Liver (tissue), 9 donors: Measurements from ENCODE around the gene NHS. TPM values are rescaled to one million over a fixed set of nuclear protein-coding genes. Genes with fewer than 3 reads are reported as not detected.

Source experiments
- DNase-seq: peaks from one replicate; pipeline ENCODE4 v3.0.0-alpha.2; 2017; ENCODE audit warnings: low spot score
- H3K27ac ChIP-seq, 2 donors: one replicate each; pipeline ENCODE4 v1.7.0; 2013; ENCODE audit warnings: inconsistent platforms in 2 of 2, low read length in 2 of 2, control low read depth in 1 of 2, low read depth in 1 of 2, mild to moderate bottlenecking in 1 of 2
- H3K27me3 ChIP-seq, 4 donors: one replicate each; pipeline versions ENCODE4 v1.6.1 to v1.7.0; 2013; ENCODE audit warnings: low read length in 3 of 4, inconsistent platforms in 1 of 4, mild to moderate bottlenecking in 1 of 4, moderate library complexity in 1 of 4; ENCODE audit not compliant: control insufficient read depth in 4 of 4, insufficient read depth in 4 of 4
- H3K36me3 ChIP-seq, 4 donors: one replicate each; pipeline versions ENCODE4 v1.6.1 to v1.7.0; 2013; ENCODE audit warnings: low read length in 3 of 4, mild to moderate bottlenecking in 3 of 4, low read depth in 1 of 4, moderate library complexity in 1 of 4; ENCODE audit not compliant: control insufficient read depth in 4 of 4, insufficient read depth in 3 of 4
- H3K4me1 ChIP-seq, 4 donors: one replicate each; pipeline versions ENCODE4 v1.6.1 to v1.7.0; 2013; ENCODE audit warnings: low read length in 3 of 4, mild to moderate bottlenecking in 3 of 4, moderate library complexity in 1 of 4; ENCODE audit not compliant: control insufficient read depth in 4 of 4, insufficient read depth in 4 of 4
- H3K4me3 ChIP-seq, 3 donors: one replicate each; pipeline versions ENCODE4 v1.6.1 to v1.7.0; 2013; ENCODE audit warnings: low read length in 3 of 3, control low read depth in 1 of 3, low read depth in 1 of 3, mild to moderate bottlenecking in 1 of 3
- H3K9ac ChIP-seq, 2 donors: one replicate each; pipeline ENCODE4 v1.7.0; 2013; ENCODE audit warnings: low read length in 2 of 2, mild to moderate bottlenecking in 2 of 2, moderate library complexity in 2 of 2, control low read depth in 1 of 2, low read depth in 1 of 2
- H3K9me3 ChIP-seq, 4 donors: one replicate each; pipeline versions ENCODE4 v1.6.1 to v1.7.0; 2013; ENCODE audit warnings: low read length in 3 of 4; ENCODE audit not compliant: control insufficient read depth in 4 of 4
- FOXA1 ChIP-seq: IDR thresholded peaks from 2 replicates; pipeline ENCODE4 v1.6.1; 2016; ENCODE audit warnings: antibody characterized with exemption
- FOXA2 ChIP-seq: IDR thresholded peaks from 2 replicates; pipeline ENCODE4 v1.6.1; 2016; ENCODE audit warnings: antibody characterized with exemption
- GABPA ChIP-seq, 2 donors: IDR thresholded peaks in 1 of 2; conservative IDR thresholded peaks in 1 of 2; 2 replicates each; pipeline ENCODE4 v1.6.1; 2016; ENCODE audit warnings: antibody characterized with exemption in 2 of 2, mild to moderate bottlenecking in 1 of 2, moderate library complexity in 1 of 2
- HNF4A ChIP-seq, 2 donors: conservative IDR thresholded peaks; 2 replicates each; pipeline ENCODE4 v1.6.1; 2016; ENCODE audit warnings: antibody characterized with exemption in 2 of 2, mild to moderate bottlenecking in 2 of 2
- HNF4G ChIP-seq: IDR thresholded peaks from 2 replicates; pipeline ENCODE4 v1.6.1; 2016; ENCODE audit warnings: antibody characterized with exemption
- JUND ChIP-seq, 2 donors: IDR thresholded peaks; 2 replicates each; pipeline ENCODE4 v1.6.1; 2016; ENCODE audit warnings: antibody characterized with exemption in 2 of 2
- NR2F2 ChIP-seq: IDR thresholded peaks from 2 replicates; pipeline ENCODE4 v1.6.1; 2016; ENCODE audit warnings: antibody characterized with exemption
- RAD21 ChIP-seq, 2 donors: IDR thresholded peaks; 2 replicates each; pipeline ENCODE4 v1.6.1; 2016; ENCODE audit warnings: antibody characterized with exemption in 2 of 2, mild to moderate bottlenecking in 2 of 2
- RXRA ChIP-seq, 2 donors: IDR thresholded peaks; 2 replicates each; pipeline ENCODE4 v1.6.1; 2017 to 2018; ENCODE audit warnings: antibody characterized with exemption in 2 of 2, mild to moderate bottlenecking in 1 of 2
- SP1 ChIP-seq: IDR thresholded peaks from 2 replicates; pipeline ENCODE4 v1.6.1; 2018; ENCODE audit warnings: antibody characterized with exemption, mild to moderate bottlenecking
- WGBS: extraction: QIAGEN DNeasy Blood & Tissue Kit; methylation state at CpG from one replicate; pipeline ENCODE4 v1.1.7; 2013; 5-methylcytosine and 5-hydroxymethylcytosine counted together
- polyA plus RNA-seq, 2 donors: library from polyadenylated mRNA; stranded (reverse) in 1 of 2; unstranded in 1 of 2; fragments of 200-250 nt in 1 of 2; fragments of >200 nt in 1 of 2; fragmentation: Nextera tagmentation in 1 of 2; extraction: Ambion mirVana in 1 of 2; gene quantifications; one replicate each; pipeline versions ENCODE4 v1.2.1 to v1.2.3, GENCODE V29; 2013 to 2015
- total RNA-seq, 2 donors: library from RNA; depleted of rRNA; stranded (reverse); fragments of >200 nt; gene quantifications; one replicate each; pipeline ENCODE4 v1.2.3, GENCODE V29; 2014
- TF ChIP-seq, protein P1 (sequence below): IDR thresholded peaks from 2 replicates; pipeline ENCODE4 v1.6.1; 2016; ENCODE audit warnings: antibody characterized with exemption
- TF ChIP-seq, protein P2 (sequence below): IDR thresholded peaks from 2 replicates; pipeline ENCODE4 v1.6.1; 2016; ENCODE audit warnings: antibody characterized with exemption
- TF ChIP-seq, protein P3 (sequence below): fragments of 150-350 bp; IDR thresholded peaks from 2 replicates; pipeline ENCODE4 v1.5.1; 2017; ENCODE audit warnings: improper control_type of control experiment, low read depth, low read length; ENCODE audit not compliant: missing input control
- TF ChIP-seq, protein P4 (sequence below): IDR thresholded peaks from 2 replicates; pipeline ENCODE4 v1.6.1; 2016; ENCODE audit warnings: antibody characterized with exemption, mild to moderate bottlenecking
- donor health status: healthy.
- donor health status: healthy.
- donor health status: healthy.
- donor health status: healthy.
- donor health status: healthy.

Gene NHS
- total and polyA plus RNA-seq, 4 donors: 0.03 to 0.17 (median 0.10) TPM

DNA sequence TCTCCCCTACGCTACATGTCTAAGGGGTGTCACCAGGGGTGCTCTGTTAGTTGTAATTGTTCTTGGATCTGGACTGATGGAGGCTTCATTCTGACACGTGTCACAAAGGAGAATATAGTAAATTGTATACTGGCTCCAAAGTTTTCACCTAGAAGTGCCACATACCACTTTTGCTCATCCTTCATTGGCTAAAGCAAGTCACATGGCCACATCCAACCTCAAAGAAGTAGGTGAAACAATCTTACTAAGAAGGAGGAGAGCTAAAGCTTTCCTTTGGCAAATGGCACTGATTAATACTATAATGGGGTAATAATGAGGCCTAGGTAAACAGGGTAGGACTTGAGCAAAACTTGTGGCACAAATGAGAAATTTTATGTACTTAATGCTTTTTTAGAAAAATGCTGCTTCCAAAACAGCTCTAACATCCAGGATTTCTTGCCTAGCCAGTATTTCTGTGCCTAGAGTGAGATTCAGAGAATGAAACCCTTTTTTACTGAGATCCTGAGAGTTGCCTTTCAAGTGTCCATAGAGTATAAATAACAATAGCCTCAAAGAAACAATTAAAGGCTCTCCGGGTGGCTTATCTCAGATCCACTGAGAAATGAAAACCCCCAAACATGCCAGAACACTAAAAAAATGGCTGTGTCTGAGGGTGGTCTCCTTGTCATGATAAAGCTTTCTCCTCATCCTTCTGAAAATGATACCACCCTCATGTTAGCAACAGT, 34.7 kb downstream of the NHS start (continued):
- no peak for TF ChIP-seq RXRA (IDR thresholded peaks at IDR 0.05)
- no peak for TF ChIP-seq JUND (IDR thresholded peaks at IDR 0.05)
- TF ChIP-seq, protein P1, sequence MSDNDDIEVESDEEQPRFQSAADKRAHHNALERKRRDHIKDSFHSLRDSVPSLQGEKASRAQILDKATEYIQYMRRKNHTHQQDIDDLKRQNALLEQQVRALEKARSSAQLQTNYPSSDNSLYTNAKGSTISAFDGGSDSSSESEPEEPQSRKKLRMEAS: no peak
- no peak for TF ChIP-seq NR2F2
- TF ChIP-seq HNF4A (conservative IDR thresholded peaks at IDR 0.05): no peak

DNA sequence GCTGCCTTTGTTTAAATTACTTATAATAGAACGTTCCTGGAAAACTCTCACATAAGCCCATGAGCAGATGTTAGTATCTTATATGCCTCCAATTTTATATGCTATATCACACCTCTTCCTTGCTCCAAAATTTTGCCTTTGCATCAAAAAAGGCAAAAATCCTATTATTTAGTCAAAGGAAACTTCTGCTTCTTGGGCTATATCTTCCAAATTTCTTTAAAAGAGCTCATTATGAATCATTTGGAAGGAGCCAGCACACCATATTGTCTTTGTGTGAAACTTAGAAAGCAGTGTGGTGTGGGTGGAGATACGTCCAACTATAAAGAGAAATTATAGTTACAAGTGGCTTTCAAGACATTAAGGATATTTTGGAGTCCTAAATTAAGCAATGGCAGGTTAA, 35.7 kb downstream of the NHS start:
- 71% methylated on average over 2 of the region's 2 CpGs for WGBS
- no peaks in the 10 kb centered on the region for H3K27me3 ChIP-seq
- H3K27ac ChIP-seq: no peak overlapping the region
- DNase-seq: no peak
- H3K36me3 ChIP-seq: no peaks in the 10 kb centered on the region
- no peaks in the 10 kb centered on the region for H3K9me3 ChIP-seq
- TF ChIP-seq FOXA2 (no peak), NR2F2 (no peak), HNF4G (no peak), HNF4A (conservative IDR thresholded peaks at IDR 0.05) (no peak), GABPA (IDR thresholded peaks at IDR 0.05 in 1 of 2, conservative IDR thresholded peaks at IDR 0.05 in 1 of 2) (no peak)
- no peak overlapping the region for H3K4me3 ChIP-seq
- no peaks in the 10 kb centered on the region for H3K4me1 ChIP-seq
- no peak overlapping the region for H3K9ac ChIP-seq

DNA sequence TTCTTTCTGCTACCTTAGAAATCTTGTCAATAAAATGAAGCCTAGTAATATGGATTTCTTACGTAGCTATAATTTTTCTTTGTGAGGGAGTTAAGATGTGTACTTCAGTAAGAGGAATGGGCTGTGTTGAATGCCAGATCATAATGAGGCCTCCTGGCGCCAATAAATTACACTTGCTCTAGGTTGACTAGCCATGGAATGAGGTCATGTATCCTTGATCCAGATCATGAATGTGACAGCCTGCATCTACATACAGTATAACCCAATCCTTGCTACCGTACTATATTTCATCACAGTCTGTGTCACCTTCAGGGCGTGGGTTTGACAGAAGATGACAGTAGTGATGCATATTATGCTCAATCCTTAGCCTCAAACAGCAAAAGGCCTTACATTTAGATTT, 36.2 kb downstream of the NHS start:
- no peak for TF ChIP-seq SP1
- TF ChIP-seq RAD21 (IDR thresholded peaks at IDR 0.05): no peak
- H3K4me1 ChIP-seq: no peaks in the 10 kb centered on the region
- H3K9me3 ChIP-seq: no peaks in the 10 kb centered on the region
- no peak for DNase-seq
- WGBS: 90% methylated on average over 4 of the region's 4 CpGs
- no peak overlapping the region for H3K9ac ChIP-seq
- no peaks in the 10 kb centered on the region for H3K27me3 ChIP-seq
- H3K36me3 ChIP-seq: no peaks in the 10 kb centered on the region
- no peak overlapping the region for H3K27ac ChIP-seq
- no peak overlapping the region for H3K4me3 ChIP-seq

DNA sequence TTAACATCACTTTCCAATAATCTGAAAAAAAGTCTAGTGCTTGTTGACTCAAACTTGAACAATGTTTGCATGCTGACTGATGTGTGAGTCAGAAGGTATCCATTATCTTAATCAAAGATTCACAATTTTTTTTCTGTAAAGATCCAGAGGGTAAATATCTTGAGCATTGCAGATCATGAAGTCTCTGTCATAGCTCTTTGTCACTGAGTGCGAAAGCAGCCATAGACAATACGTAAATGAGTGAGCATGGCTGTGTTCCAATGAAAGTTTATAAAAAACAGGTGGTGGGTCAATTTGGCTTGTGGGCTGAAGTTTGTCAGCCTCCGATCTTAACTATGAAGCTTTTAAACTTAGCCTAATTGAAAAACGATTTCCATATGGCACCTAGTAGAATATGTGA, 37.7 kb downstream of the NHS start:
- TF ChIP-seq SP1 (no peak), HNF4A (conservative IDR thresholded peaks at IDR 0.05) (no peak), FOXA1 (no peak), GABPA (IDR thresholded peaks at IDR 0.05 in 1 of 2, conservative IDR thresholded peaks at IDR 0.05 in 1 of 2) (no peak)
- TF ChIP-seq, protein P2, sequence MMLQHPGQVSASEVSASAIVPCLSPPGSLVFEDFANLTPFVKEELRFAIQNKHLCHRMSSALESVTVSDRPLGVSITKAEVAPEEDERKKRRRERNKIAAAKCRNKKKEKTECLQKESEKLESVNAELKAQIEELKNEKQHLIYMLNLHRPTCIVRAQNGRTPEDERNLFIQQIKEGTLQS: no peak
- TF ChIP-seq, protein P3, sequence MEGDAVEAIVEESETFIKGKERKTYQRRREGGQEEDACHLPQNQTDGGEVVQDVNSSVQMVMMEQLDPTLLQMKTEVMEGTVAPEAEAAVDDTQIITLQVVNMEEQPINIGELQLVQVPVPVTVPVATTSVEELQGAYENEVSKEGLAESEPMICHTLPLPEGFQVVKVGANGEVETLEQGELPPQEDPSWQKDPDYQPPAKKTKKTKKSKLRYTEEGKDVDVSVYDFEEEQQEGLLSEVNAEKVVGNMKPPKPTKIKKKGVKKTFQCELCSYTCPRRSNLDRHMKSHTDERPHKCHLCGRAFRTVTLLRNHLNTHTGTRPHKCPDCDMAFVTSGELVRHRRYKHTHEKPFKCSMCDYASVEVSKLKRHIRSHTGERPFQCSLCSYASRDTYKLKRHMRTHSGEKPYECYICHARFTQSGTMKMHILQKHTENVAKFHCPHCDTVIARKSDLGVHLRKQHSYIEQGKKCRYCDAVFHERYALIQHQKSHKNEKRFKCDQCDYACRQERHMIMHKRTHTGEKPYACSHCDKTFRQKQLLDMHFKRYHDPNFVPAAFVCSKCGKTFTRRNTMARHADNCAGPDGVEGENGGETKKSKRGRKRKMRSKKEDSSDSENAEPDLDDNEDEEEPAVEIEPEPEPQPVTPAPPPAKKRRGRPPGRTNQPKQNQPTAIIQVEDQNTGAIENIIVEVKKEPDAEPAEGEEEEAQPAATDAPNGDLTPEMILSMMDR: no peak
- TF ChIP-seq, protein P4, sequence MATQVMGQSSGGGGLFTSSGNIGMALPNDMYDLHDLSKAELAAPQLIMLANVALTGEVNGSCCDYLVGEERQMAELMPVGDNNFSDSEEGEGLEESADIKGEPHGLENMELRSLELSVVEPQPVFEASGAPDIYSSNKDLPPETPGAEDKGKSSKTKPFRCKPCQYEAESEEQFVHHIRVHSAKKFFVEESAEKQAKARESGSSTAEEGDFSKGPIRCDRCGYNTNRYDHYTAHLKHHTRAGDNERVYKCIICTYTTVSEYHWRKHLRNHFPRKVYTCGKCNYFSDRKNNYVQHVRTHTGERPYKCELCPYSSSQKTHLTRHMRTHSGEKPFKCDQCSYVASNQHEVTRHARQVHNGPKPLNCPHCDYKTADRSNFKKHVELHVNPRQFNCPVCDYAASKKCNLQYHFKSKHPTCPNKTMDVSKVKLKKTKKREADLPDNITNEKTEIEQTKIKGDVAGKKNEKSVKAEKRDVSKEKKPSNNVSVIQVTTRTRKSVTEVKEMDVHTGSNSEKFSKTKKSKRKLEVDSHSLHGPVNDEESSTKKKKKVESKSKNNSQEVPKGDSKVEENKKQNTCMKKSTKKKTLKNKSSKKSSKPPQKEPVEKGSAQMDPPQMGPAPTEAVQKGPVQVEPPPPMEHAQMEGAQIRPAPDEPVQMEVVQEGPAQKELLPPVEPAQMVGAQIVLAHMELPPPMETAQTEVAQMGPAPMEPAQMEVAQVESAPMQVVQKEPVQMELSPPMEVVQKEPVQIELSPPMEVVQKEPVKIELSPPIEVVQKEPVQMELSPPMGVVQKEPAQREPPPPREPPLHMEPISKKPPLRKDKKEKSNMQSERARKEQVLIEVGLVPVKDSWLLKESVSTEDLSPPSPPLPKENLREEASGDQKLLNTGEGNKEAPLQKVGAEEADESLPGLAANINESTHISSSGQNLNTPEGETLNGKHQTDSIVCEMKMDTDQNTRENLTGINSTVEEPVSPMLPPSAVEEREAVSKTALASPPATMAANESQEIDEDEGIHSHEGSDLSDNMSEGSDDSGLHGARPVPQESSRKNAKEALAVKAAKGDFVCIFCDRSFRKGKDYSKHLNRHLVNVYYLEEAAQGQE: no peak
- Histone ChIP-seq H3K27ac (no peak overlapping the region), H3K4me1 (no peaks in the 10 kb centered on the region), H3K27me3 (no peaks in the 10 kb centered on the region), H3K36me3 (no peaks in the 10 kb centered on the region), H3K4me3 (no peak overlapping the region), H3K9me3 (no peaks in the 10 kb centered on the region), H3K9ac (no peak overlapping the region)
- 86% methylated on average over 4 of the region's 4 CpGs for WGBS
- DNase-seq: no peak
